Ramos (cell line): Measurements from ENCODE around the gene GRID1.

ENCODE experiments used
- in situ Hi-C: fragments of 300-500 bp; cut with MboI; formaldehyde crosslinking; loops from one replicate; pipeline ENCODE4 v1.14.3; 2022; ENCODE audit warnings: low sequenced_read_pairs; ENCODE audit not compliant: unreplicated experiment

Gene GRID1

DNA sequence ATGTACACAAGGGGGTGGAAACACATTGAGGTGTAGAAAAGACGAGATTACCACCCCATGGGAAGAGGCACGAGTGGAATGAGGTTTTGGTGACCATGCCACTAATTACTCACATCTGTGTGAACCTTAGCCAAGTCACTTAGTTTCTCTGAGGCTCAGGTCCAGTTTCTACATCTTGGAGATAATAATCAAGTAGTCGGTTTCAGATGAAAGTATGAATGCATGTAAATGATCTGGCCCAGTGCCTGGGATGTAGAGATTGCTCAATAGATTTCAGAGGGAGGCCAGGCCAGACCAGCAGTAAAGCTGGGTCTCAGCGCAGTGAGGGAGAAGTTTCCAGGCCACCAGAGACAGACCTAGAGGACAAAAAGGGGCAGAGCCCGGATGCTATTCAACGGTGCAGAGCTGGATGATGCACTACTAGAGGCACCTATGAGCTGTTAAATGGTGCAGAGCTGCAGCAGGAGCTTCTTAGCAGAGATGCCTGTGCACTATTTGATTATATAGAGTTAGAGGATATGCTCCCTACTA lies 725.1 kb downstream of the GRID1 start:
- in situ Hi-C loops = no loop called here

DNA sequence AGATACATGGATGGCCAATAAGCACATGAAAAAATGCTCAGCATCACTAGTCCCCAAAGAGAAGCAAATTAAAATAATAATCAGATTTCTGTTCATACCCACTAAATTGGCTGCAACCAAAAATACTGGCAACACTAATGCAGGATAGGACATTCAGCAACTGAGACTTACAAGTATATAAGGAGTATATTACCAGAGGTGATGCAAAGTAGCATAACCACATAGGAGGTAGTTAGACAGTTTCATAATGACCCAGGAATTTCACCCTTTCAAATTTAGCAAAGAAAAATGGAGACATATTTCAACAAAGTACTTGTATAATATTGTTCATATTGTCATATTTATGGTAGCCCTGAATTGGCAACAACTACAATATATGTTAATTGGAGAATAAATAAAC lies 727.8 kb downstream of the GRID1 start:
- in situ Hi-C loops = no loop called here

DNA sequence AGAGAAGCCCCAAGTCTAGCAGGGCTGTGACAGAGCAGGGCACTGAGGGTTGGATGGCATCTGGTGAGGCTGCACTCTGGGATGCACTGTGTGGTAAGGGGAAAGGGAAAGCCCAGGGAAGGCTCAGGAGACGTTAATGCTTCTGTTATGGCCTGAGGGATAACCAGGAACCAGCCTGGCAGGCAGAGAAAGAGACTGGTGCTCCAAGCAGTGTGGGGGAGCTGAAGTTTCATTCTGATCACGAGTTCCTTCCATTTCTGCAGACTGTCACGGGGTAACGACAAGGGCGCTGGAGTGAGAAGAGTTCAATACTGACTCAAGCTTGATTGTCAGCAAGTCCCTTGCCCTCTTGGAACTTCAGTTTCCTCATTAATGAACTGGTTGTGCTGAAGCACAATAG lies 730.9 kb downstream of the GRID1 start:
- in situ Hi-C loops = no loop called here

DNA sequence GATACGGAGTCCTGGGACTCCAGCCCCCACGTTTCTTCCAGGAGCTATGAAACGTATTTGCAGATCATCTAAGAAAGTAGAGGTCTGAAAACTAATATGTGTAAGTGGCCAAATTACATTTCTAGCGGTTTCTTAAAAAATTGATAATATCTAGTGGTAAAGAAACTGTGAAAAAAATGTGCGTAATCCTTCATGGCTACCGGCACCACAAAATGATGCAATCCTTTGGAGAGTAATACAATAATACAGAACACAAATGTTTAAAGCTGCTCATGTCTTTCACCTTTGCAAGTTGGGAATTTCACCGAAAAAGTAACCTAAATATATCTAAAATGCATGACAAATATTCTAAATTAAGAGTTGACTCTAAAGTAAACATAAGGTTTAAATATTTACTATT lies 742.1 kb downstream of the GRID1 start:
- in situ Hi-C loops = no loop called here

DNA sequence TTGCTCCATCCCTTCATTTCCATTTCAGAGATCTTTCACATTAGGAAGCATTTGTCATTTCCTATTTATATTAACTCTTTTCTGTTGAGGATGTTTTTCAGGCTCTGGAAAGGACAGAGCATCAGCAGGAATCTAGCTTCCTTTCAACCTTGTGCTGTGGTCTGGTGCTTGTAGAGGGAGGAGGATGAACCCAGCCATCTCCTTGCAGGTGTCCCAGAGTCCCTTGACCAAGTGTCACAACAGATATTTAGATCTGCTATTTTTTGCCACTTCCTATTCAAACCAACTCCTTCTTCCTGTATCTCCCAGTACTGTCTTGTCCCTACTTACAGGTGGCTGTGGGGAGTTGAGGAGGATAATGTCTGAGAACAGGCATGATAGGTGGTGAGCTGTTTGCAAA lies 742.8 kb downstream of the GRID1 start:
- in situ Hi-C loops = no loop called here

DNA sequence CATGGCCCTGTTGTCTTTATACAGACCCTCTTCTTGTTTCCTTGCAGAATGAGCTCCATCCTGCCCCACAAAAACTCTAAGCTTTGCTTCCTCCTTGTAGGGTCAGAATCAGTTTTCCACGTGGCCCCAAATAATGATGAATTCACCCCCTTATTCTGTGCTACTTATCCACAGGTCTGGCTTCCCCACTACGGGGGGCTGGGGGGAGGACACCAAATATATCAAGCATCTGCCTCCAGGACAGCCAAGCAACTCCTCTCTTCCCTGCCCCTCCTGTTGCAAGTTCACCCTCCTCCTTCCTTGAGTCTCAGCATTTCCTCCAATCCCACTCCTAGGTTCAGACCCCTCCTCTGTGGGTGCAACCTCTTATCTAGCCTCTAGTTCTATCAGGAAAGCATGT lies 743.3 kb downstream of the GRID1 start:
- in situ Hi-C loops = no loop called here

DNA sequence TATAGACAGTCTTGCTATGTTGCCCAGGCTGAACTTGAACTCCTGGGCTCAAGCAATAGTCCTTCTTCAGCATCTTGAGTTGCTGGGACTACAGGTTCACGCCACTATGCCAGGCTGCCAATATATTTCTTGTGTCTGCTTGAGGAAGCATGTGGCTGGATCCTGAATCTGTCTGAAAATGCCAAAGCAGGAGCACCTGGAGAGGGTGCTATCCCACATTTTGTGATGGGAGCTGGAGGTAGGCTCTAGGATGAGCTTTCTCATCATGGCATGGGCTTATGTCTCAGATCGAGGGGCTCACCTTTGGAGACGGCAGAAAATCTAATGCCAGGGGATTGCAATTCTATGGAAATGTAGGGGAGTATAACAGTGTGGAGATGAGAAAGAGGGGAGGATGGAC lies 744.2 kb downstream of the GRID1 start:
- in situ Hi-C loops = no loop called here

DNA sequence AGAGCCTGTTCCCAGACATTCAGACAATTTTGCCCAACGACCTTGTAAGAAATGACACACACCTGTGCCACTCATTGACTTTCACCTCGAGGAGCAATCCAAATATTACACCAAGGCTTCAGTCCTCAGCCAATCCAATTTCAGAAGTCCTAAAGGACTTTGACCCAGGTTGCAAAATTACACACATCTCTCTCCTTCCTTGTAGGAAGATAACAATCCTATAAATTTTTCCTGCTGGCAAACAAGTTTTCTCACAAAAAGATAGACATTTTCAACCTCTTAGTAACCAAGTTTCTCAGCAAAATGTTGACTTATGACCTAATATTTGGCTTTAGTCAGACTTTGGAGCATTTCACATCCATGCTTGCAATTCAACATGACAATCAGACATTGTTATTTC lies 745.0 kb downstream of the GRID1 start:
- in situ Hi-C loops = no loop called here

DNA sequence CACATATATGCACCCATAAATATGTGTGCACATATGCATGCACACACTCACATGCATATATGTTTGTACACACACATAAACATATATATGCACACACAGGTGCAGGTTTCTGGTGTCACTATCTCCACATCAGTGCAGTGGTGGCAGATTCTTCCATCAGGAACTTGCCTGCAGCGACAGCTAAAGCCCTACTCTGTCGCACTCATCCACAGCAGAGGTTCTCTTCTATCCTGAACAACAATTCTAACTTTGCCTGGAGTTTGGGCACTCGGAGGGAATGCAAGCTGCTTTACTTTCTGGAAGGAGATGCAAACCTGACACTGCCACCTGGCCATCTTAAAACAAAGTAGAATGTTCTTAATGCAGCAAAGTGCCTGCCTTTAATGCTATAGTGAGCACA lies 745.8 kb downstream of the GRID1 start:
- in situ Hi-C loops = no loop called here

DNA sequence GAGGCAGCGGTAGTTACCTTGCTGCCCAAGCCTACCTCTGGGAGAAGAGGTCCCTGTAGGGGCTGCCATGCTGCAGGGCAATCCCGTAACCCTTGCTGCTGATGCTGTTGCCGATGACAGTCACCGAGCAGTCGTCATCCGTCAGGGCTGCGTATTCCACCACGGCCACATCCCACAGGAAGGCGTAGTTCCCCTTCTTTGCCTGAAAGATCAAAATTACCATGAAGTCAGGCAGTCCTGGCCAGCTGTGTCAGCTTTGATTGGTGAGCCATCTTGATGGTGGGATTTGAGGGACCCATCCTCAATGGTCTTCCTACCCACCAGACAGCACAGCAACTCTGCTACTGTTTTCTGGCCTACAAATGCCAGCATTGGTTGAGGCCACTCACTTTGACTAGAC lies 746.8 kb downstream of the GRID1 start:
- in situ Hi-C loops = no loop called here

DNA sequence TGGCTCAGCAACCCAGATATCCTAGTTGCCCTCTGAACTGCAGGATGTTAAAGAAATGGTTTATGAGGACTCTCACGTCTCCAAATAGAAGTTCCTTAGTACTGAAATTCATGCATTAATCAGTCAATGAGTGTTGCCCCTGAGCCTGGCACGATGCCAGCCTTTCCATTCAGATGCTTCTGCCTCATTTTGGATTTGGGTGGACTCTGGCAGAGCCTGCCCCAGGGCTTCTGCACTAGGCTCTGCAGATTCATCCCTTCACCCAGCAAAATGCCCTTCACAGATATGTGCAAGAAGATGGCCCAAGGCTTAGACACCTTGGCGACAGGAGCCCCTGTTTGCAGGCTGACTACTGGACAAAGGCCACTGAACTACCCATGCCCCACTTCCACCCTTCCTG lies 747.8 kb downstream of the GRID1 start:
- in situ Hi-C loops = no loop called here

DNA sequence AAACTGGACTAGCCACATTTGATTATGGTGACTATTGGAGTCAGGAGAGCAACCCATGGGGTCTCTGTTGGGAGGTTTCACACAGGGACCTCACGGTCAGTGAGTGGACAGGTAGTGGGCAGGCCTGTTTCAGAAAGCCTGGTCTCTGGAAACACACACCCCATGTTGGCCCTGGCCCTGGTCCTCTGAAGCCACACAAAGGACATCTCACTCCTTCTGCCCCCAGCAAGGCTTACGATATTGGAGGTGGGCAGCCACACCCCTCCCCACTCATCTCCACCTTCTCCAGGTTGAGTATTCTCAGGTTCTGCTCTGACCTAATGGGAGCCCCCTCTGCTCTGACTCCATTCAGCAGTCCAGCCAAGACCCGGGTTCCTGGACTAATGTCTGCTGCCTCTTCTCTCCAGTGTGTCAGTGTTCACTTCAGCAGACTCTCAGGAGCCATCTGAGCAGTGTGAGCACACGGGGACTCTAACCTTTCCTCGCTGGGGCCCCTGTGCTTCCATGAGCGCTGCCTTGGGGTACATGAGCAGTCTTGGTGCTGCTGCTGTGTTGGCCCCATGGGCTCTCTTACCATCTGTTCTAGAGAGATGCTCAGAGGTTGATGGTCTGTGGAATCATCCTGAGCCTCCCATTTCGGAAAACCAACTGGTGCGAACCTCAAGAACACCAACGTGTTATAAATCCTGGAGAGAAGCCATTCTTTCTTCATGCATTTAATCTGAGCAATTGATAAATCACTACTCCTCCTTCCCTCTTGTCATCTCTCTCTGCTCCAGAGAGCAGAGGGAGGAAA lies 748.6 kb downstream of the GRID1 start:
- in situ Hi-C loops = no loop called here

DNA sequence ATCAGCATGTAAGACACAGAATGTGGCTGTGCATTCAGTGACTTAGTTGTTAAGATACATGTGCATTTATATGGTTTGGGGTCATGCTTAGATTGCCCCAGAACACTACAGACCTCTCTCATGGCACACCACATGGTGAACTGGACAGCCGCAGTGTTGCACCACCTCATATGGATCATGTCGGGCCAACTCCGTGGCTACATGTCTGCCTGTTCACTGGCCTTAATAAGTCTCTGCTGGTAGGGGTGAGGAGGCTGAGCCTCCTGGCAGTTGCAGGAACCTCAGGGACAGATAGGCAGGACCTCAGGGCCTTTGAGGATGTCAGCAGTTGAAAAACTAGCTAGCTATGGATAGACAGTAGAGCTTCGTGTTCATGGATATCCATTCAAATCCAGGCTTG lies 751.0 kb downstream of the GRID1 start:
- in situ Hi-C loops = no loop called here

DNA sequence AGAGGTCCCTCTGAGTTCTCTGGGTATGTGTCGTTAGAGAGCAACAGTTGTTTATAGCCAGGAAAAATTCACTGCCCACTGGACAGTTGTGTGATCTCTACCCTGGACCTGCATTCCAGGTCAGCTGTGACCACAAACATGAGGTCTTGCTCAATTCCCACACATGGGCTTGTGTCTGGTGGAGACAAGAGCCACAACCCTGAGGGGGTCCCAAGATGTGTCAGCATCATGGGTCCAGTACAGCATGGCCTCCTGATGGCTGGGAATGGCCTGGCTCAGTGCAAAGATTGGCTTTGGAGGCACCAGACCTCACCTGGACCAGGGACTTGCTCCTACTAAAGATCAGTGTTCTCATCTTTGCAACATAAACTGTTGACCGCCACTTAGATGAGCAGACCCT lies 751.6 kb downstream of the GRID1 start:
- in situ Hi-C loops = no loop called here

DNA sequence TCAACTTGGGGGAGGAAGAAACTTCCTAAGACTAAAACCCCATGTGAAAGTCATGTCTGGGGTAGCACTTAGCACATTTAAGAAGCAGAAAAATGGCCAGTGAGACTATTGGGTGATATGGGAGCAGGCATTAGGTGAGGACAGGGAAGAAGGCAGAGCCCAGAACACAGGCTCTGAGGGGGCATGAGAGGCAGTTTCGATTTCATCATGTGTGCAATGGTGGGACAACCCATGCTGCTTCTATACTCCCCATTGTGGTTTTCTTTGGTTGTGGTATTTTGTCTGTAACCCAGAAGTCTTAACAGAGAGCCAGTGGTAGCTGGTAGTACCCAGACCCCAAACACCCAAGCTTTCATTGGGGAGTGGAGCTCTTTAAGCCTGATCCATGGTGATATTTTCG lies 752.0 kb downstream of the GRID1 start:
- in situ Hi-C loops = no loop called here

DNA sequence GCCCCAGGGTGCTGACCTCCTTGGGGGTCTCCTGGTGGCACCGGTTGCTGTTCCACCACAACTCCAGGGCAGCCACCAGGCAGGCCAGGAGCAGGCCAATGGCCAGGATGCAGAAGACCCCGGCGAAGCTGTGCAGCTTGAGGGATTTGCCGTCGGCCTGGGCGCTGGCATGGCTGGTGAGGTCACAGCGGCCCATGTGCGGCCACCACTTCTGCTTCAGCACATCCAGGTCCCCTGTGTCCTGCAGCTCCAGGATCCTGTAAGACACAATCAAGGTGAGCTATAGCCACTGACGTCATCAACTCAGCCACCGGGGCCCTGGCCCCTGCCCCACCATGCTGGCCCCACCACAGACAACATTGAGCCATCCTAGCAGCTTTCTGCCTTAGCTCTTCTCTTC lies 753.2 kb downstream of the GRID1 start:
- in situ Hi-C loops = no loop called here

DNA sequence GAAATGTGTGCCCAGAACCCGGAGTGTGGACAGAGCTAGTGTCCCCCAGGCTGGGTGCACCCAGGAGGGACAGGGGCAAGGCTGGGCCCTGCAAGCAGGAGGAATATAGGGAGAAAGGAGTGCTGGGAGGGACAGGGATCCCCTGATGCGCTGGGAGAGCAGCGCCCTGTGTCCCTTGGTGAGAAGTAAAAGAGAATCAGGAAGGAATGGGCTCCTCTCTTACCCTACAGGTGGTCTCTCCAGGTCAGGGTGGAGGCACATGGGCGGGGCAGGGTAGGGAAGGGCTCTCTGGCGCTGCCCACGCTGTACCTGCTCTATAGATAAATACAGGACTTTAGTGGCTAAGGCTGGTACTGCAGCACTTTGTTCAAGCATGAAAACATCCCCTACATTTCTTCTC lies 753.8 kb downstream of the GRID1 start:
- in situ Hi-C loops = no loop called here

DNA sequence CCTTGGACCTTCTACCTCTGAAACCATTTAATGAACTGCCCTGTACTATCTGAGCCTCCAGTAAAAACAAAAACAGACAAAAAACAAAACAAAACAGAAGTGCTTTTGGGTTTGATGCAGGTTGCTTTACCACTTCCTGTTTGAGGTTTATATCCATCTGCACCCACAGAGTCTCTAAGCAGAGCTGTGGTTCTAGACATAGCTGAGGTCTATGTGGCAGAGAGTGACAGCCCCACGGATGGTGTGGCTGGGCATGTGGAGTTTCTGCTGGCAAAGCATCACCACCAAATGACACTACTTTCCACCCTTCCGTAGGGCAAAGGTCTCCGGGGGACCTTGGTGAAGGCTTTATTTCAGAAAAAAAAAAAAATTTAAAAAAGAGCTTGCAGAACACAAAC lies 754.2 kb downstream of the GRID1 start:
- in situ Hi-C loops = no loop called here

DNA sequence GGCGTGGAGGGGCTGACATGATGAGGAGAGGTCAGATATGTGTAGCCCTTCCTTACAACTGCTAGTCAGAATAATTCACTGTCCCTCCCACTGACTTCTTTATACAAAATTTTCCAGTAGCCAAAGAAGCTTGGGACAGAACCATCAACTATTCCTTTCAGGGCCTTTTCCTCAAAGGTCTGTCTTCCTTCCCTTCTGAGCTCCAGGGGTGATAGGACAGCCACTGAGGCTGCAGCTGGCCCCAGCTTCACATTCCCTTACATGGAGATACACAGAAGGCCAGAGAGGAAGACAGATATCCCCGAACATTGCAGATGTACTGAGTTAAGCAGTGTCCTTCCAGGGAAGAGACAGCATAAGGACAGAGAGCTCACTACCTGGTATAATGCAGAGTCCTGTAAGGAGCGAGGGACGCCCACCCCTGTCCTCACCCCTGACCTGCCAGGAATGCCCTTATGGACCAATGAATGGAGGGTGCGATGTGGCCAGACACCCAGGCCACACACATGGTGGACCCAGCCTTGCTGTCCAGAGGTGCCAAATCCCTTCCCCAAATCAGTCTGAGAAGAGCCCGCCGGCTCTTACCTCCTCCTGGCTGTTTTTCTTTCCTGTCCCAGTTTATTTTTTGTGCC lies 754.7 kb downstream of the GRID1 start:
- in situ Hi-C loops = no loop called here

DNA sequence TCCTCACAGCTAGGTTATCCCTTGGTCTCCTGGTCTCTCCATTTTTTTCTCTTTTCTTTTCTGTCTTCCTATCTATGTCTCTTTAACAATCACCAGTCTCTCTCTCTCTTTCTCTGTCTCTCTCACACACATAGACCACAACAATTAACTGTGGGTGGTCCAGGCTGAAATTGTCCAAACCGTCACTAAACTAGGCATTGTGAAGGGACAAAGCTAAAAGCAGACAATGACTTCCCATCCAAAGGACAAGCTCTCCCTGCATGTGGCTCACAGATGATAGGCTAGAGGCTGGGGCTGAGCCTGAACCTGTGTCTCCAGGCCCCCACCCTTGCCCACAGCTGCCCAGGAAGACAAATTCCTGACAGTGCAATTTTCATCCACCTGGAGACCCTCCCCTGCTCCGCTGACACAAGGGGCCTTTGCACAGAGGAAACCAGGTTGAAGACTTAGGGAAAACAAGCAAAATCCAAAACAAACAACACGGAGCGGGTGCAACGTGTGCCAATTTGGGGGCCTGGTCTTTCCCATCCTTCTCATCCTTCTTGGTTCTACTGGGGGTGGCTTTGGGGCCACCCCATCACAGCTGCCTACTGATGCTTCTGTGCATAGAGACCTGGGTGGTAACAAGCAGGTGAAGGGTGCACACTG lies 755.4 kb downstream of the GRID1 start:
- in situ Hi-C loops = no loop called here

DNA sequence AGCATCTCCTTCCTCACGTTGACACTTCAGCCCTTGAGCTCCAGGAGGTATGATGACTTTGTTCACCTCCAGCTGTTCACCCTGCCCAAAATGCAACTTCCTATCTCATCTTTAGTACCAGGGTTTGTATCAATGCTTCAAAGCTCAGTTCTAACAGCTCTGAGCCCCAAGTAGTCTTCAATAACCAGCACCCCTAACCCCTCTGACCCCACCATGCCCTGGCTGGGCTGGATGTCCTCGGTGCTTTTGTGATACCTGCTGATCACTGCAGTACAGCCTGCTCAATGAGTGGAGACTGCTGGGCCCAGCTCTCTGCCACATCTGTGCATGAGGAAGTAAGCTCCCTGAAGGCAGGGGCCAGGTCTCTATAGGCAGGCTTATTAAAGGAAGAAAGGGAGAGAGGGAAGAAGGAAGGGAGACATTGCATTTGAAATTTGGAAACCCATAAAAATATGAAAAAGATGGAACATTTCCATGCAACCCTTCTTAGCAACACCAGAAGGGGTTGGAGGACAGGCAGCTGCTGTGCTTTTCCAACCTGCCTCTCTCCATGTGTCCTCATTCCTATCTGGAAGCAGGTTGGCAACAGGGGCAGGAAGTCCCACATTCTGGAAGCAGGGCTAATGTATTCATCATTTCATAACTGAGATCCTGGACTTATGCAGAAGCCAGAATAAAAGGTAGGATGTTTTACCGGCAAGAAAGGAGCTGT lies 756.1 kb downstream of the GRID1 start:
- in situ Hi-C loops = no loop called here
